HFF-Myc (cell line): Measurements from ENCODE around the gene FBXO15.

Experiments
- DNase-seq: peaks from one replicate; pipeline ENCODE4 v3.0.0-alpha.2; 2011; ENCODE audit warnings: low read depth; ENCODE audit errors: extremely low read depth
- H3K4me3 ChIP-seq: replicated peaks from 2 replicates; pipeline ENCODE4 v1.5.1; 2011; ENCODE audit warnings: low read depth, mild to moderate bottlenecking, control low read depth, low read length
- TF ChIP-seq, protein P1 (sequence below): IDR thresholded peaks from 2 replicates; pipeline ENCODE4 v1.5.1; 2012; ENCODE audit warnings: mild to moderate bottlenecking, low read depth, low read length, control low read depth; ENCODE audit errors: missing control alignments

FBXO15 gene

DNA sequence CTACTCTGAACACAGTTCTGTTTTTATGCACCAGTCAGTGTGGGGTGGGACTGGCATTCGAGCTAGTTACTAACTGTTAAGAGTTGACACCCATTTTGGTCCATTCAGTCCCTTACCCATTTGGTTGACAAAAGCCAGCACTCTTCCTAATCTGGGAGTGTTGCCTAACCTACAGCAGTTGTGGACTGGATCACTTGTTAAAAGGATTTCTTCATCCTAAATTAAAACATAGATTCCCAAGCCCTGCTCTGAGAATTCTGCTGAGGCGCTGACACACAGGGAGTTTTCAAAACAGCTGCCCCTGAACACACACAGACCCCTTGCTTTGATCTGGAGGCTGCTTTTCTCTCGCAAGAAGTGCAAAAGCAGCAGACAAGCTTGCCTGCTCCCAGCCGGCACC is 7.1 kb upstream of the FBXO15 start:
- H3K4me3 ChIP-seq, result no peak overlapping the region
- no peak for DNase-seq
- TF ChIP-seq, protein P1, sequence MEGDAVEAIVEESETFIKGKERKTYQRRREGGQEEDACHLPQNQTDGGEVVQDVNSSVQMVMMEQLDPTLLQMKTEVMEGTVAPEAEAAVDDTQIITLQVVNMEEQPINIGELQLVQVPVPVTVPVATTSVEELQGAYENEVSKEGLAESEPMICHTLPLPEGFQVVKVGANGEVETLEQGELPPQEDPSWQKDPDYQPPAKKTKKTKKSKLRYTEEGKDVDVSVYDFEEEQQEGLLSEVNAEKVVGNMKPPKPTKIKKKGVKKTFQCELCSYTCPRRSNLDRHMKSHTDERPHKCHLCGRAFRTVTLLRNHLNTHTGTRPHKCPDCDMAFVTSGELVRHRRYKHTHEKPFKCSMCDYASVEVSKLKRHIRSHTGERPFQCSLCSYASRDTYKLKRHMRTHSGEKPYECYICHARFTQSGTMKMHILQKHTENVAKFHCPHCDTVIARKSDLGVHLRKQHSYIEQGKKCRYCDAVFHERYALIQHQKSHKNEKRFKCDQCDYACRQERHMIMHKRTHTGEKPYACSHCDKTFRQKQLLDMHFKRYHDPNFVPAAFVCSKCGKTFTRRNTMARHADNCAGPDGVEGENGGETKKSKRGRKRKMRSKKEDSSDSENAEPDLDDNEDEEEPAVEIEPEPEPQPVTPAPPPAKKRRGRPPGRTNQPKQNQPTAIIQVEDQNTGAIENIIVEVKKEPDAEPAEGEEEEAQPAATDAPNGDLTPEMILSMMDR, result no peak

DNA sequence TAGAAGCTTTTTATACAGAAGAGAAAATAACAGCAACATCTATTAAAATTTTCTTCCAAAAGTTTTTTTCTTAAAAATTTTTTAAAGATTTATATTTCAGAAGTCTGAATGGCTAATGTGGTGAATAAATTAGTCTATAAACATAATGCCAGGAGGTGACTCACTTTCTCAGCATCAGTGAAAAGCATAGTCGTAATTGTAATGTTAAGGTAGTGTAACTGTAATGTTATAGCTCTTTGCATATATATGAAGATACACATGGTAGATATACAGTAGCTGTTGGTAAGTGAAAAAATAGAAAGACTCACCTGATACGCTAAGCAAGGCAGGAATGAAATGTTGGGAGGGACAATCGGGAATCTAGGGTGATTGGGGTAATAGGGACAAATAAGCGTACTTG is 6.2 kb upstream of the FBXO15 start:
- DNase-seq, result no peak
- H3K4me3 ChIP-seq, result no peak overlapping the region
- TF ChIP-seq, protein P1, result no peak

DNA sequence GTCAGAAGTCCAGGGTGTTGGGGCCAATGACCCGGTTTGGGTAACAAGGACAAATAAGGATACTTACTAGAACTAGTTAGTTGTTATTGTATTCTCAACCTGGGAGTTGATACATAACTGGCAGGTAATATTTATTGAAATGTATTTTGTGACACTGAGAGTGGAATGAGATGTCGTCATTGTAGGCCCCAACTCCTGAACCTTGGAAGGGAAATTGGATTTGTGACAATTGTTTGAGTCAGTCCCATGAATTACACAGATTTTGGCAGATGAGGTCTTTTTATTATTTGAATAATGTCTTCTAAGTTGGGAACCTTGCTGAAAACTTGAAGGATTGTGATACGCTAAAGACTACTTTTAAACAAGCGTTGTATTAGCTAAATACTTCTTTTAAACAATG is 5.7 kb upstream of the FBXO15 start:
- no peak for DNase-seq
- TF ChIP-seq, protein P1, result no peak
- H3K4me3 ChIP-seq, result no peak overlapping the region

DNA sequence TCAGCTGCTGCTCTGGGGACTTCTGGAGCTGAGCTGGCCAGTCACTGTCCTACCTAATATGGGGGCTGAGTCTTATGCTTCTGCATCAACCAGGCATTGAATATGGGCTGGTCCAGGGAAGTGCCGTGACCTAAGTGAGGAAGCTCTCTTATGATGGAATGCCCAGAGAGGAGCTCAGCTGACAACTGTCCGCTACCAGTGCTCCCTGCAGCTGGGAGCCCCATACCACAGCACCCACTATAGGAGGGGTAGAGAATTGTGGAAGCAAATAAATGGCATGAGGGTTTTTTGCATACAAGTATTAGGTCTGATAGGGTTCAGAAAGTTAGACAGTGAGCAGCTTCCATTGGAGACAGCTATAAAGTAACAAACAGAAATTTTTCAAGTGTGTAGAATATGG is 5.2 kb upstream of the FBXO15 start:
- H3K4me3 ChIP-seq, result no peak overlapping the region
- TF ChIP-seq, protein P1, result peak; percentile 41
- DNase-seq, result no peak

DNA sequence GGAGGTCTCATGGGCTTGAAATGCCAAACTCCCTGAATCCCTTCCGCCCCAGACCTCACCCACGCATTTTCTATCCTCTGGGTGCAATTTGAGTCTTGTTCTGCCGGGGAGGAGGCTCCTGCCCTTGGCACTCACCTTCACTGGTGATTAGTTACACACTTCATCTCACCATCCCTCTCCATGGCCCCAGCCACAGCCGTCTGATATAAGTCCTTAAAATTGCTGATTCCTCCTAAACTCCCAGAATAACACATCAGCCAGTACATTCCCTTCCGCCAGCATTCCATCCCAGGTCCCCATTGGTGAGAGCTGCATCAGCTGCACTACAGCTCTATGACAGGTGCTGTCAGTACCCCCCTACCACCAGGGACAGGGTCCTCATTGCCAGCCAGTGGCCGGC is 4.6 kb upstream of the FBXO15 start:
- TF ChIP-seq, protein P1, result no peak
- H3K4me3 ChIP-seq, result no peak overlapping the region
- DNase-seq, result no peak

DNA sequence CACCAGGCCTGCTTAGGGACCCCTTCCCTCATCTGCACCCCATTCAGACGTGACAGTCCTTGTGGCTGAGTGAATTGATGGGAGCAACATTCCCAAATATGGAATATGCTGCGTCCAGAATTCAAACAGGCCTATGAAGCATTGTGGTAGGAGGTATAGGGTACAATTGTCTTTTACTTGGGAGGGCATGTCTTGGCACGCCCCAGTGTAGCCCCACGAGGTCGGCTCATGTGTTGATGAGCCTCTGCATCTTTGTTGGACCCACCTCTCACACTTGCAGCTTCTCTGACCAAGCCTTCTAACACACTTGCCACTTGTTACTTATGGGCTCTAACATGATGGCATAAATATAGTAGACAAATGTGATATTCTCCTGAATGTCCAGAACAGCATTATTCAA is 2.2 kb upstream of the FBXO15 start:
- DNase-seq, result peak; percentile 20
- peak overlapping the region; percentile 64 for H3K4me3 ChIP-seq
- TF ChIP-seq, protein P1, result no peak

DNA sequence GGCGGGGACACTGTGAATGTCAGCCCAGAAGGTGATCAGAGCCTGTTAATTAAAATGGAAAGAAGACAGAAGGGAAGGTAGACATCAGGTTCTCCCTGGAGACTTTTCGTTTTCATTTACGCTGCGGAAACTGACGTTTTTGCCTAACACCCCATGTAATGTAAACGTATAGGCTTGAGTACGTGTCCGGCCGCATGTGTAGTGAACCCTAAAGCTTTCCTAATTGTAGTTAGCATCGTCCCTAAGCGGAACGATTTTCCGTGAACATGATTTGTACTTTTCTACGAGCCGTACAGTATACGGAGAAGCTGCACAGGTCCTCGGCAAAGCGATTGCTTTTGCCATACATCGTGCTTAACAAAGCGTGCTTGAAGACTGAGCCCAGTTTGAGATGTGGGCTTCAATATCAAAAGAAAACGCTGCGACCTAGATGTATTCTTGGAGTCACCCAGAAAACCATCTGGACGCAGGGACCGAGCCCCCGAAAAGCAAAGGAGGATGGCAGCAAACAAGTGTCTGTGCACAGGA is 973 bp upstream of the FBXO15 start:
- TF ChIP-seq, protein P1, result no peak
- peak overlapping the region; percentile 64 for H3K4me3 ChIP-seq
- no peak for DNase-seq
